Prostate gland (tissue), 2 donors: ENCODE measurements around the gene PAX8. TPM values are rescaled to one million over a fixed set of nuclear protein-coding genes. Genes with fewer than 3 reads are reported as not detected.

Experiments
- DNase-seq: peaks from one replicate; pipeline ENCODE4 v3.0.0-alpha.2; 2019; ENCODE audit warnings: low spot score
- H3K27ac ChIP-seq, 2 donors: fragments of 200-600 bp; sonication (generic); 2 replicates each; pipeline ENCODE4 v1.5.1; 2017 to 2019
- H3K27me3 ChIP-seq: fragments of 200-600 bp; sonication (generic); replicated peaks from 2 replicates; pipeline ENCODE4 v1.5.1; 2019; ENCODE audit not compliant: insufficient read depth
- H3K36me3 ChIP-seq, 2 donors: fragments of 200-600 bp; sonication (generic); 1 replicate in 1 of 2; 2 replicates in 1 of 2; pipeline versions ENCODE4 v1.5.1 to v1.8.1; 2017 to 2019
- H3K4me1 ChIP-seq: fragments of 200-600 bp; sonication (generic); replicated peaks from 2 replicates; pipeline ENCODE4 v1.5.1; 2019
- H3K4me3 ChIP-seq, 2 donors: fragments of 200-600 bp; sonication (generic); 2 replicates each; pipeline ENCODE4 v1.5.1; 2017 to 2019
- H3K9me3 ChIP-seq: fragments of 200-600 bp; sonication (generic); 2 replicates; pipeline ENCODE4 v1.5.1; 2017
- POLR2A ChIP-seq: fragments of 450-650 bp; IDR thresholded peaks from one replicate; pipeline ENCODE4 v1.6.1; 2016; ENCODE audit warnings: antibody characterized with exemption, mild to moderate bottlenecking
- POLR2AphosphoS5 ChIP-seq: sonication (generic); formaldehyde crosslinking; IDR thresholded peaks from one replicate; pipeline ENCODE4 v1.6.1; 2017; ENCODE audit warnings: antibody characterized with exemption
- WGBS: methylation state at CpG from one replicate; pipeline ENCODE4 v1.1.5; 2018; 5-methylcytosine and 5-hydroxymethylcytosine counted together
- intact Hi-C: fragments of 100-400 bp; cut with DNase I; formaldehyde crosslinking; loops from one replicate; pipeline ENCODE4 v1.14.2; 2022
- total RNA-seq, 2 donors: library from RNA; depleted of rRNA; stranded (reverse); fragments of >200 nt; gene quantifications; one replicate each; pipeline ENCODE4 v1.1.0, GENCODE V29; 2016
- TF ChIP-seq, protein P1 (sequence below), 4 experiments: fragments of 200-600 bp in 2 of 4; fragments of 450-650 bp in 2 of 4; sonication (generic) in 2 of 4; IDR thresholded peaks; 1 replicate in 3 of 4; 2 replicates in 1 of 4; pipeline ENCODE4 v1.5.1; 2016 to 2019; ENCODE audit warnings: antibody characterized with exemption in 4 of 4, mild to moderate bottlenecking in 2 of 4, moderate library complexity in 2 of 4

PAX8 gene
- total RNA-seq, 2 donors from 2014 or later = 1.0 to 3.8 TPM

GRCh38 chr2:113218283-113219091, 60.2 kb downstream of the PAX8 start:
- no peak overlapping the region for H3K27ac ChIP-seq
- no peaks in the 10 kb centered on the region for H3K9me3 ChIP-seq
- no peaks in the 10 kb centered on the region for H3K27me3 ChIP-seq
- H3K36me3 ChIP-seq = no peaks in the 10 kb centered on the region
- no peak overlapping the region for H3K4me3 ChIP-seq
- TF ChIP-seq, protein P1, sequence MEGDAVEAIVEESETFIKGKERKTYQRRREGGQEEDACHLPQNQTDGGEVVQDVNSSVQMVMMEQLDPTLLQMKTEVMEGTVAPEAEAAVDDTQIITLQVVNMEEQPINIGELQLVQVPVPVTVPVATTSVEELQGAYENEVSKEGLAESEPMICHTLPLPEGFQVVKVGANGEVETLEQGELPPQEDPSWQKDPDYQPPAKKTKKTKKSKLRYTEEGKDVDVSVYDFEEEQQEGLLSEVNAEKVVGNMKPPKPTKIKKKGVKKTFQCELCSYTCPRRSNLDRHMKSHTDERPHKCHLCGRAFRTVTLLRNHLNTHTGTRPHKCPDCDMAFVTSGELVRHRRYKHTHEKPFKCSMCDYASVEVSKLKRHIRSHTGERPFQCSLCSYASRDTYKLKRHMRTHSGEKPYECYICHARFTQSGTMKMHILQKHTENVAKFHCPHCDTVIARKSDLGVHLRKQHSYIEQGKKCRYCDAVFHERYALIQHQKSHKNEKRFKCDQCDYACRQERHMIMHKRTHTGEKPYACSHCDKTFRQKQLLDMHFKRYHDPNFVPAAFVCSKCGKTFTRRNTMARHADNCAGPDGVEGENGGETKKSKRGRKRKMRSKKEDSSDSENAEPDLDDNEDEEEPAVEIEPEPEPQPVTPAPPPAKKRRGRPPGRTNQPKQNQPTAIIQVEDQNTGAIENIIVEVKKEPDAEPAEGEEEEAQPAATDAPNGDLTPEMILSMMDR (IDR thresholded peaks at IDR 0.05) = no peak
- TF ChIP-seq POLR2A (no peak), POLR2AphosphoS5 (no peak)
- WGBS = 85% methylated on average over 8 of the region's 8 CpGs
- H3K4me1 ChIP-seq = no peaks in the 10 kb centered on the region
- intact Hi-C loops = no loop called here
- no peak for DNase-seq

GRCh38 chr2:113217455-113218282, 61.1 kb downstream of the PAX8 start:
- Histone ChIP-seq H3K4me3 (no peak overlapping the region), H3K4me1 (no peaks in the 10 kb centered on the region), H3K27ac (no peak overlapping the region), H3K9me3 (no peaks in the 10 kb centered on the region), H3K36me3 (no peaks in the 10 kb centered on the region), H3K27me3 (no peaks in the 10 kb centered on the region)
- intact Hi-C loops = no loop called here
- TF ChIP-seq, protein P1 (IDR thresholded peaks at IDR 0.05) = no peak
- TF ChIP-seq POLR2A (no peak), POLR2AphosphoS5 (no peak)
- WGBS = 78% methylated on average over 15 of the region's 15 CpGs
- no peak for DNase-seq

DNA sequence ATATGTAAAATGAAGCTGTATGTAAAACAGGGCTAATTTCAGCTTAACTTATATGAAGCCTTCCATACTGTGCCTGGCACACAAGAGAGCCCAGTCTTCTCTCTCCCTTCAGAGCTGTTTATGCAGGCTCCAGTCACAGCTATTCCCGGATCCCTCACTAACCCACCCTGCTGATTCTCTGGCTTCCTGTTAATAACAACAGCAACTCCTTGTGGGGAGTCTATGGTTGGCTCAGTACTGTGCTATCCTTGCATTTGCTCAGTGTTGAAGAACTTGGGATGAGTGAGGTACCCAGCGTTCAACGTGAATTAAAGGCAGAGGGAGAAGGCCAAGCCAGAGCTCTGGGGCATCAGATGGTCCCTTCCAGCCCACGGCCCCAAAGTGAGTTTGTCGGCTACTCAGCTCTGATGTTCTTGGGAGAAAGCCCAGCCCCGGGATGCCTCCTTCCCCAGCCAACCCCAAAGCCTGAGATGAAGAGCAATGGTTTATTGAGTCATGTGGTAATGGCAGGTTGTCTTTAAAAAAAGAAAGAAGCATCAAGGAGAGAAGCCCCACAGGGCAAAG, 61.7 kb downstream of the PAX8 start:
- H3K4me3 ChIP-seq = no peak overlapping the region

GRCh38 chr2:113216321-113216720, 62.4 kb downstream of the PAX8 start:
- DNase-seq = no peak
- no peaks in the 10 kb centered on the region for H3K36me3 ChIP-seq
- no peak overlapping the region for H3K27ac ChIP-seq
- no peaks in the 10 kb centered on the region for H3K27me3 ChIP-seq
- H3K4me3 ChIP-seq = no peak overlapping the region
- H3K4me1 ChIP-seq = no peaks in the 10 kb centered on the region
- H3K9me3 ChIP-seq = no peaks in the 10 kb centered on the region
- TF ChIP-seq, protein P1 (IDR thresholded peaks at IDR 0.05) = no peak
- TF ChIP-seq POLR2AphosphoS5 (no peak), POLR2A (no peak)
- intact Hi-C loops = no loop called here
- WGBS = 96% methylated on average over 2 of the region's 2 CpGs

More for the DNA sequence above, 61.7 kb downstream of the PAX8 start:
- no peaks in the 10 kb centered on the region for H3K9me3 ChIP-seq
- no peak for TF ChIP-seq POLR2AphosphoS5
- no peak for TF ChIP-seq POLR2A
- TF ChIP-seq, protein P1 (IDR thresholded peaks at IDR 0.05) = no peak
- no peaks in the 10 kb centered on the region for H3K4me1 ChIP-seq
- no peak overlapping the region for H3K27ac ChIP-seq
- intact Hi-C loops = no loop called here
- DNase-seq = no peak
- H3K27me3 ChIP-seq = no peaks in the 10 kb centered on the region
- 73% methylated on average over 6 of the region's 6 CpGs for WGBS
- H3K36me3 ChIP-seq = no peaks in the 10 kb centered on the region
